Ramos (cell line): ENCODE data around the gene ZFP36L1.

ENCODE experiments used
- in situ Hi-C: fragments of 300-500 bp; cut with MboI; formaldehyde crosslinking; loops from one replicate; pipeline ENCODE4 v1.14.3; 2022; ENCODE audit warnings: low sequenced_read_pairs; ENCODE audit not compliant: unreplicated experiment

Gene ZFP36L1

GRCh38 chr14:68792979-68793733 is at the start of gene ZFP36L1:
Gene ZFP36L1 (minus strand): TSS chr14:68793067. CDS start chr14:68792938, 129 bp downstream.
- in situ Hi-C loops, result loop anchor here (5.0 to 10.0 kb wide), 2 partner anchors 106 to 518 kb away; no protein-coding TSS in a partner anchor

- in situ Hi-C loops, result no loop called here
Measured at GRCh38 chr14:68842298-68842697, 49.4 kb upstream of the ZFP36L1 start.

GRCh38 chr14:68841016-68841809 is 48.3 kb upstream of the ZFP36L1 start:
- in situ Hi-C loops, result no loop called here

GRCh38 chr14:68840454-68840853 is 47.6 kb upstream of the ZFP36L1 start:
- in situ Hi-C loops, result no loop called here

GRCh38 chr14:68836082-68836481 is 43.2 kb upstream of the ZFP36L1 start:
- in situ Hi-C loops, result no loop called here

GRCh38 chr14:68834816-68835215 is 41.9 kb upstream of the ZFP36L1 start:
- in situ Hi-C loops, result no loop called here

GRCh38 chr14:68828698-68829097 is 35.8 kb upstream of the ZFP36L1 start:
- in situ Hi-C loops, result loop anchor here (10.0 kb wide), 1 partner anchor 894 kb away; no protein-coding TSS in a partner anchor

GRCh38 chr14:68825729-68826128 is 32.9 kb upstream of the ZFP36L1 start:
- in situ Hi-C loops, result loop anchor here (10.0 kb wide), 1 partner anchor 891 kb away; no protein-coding TSS in a partner anchor

GRCh38 chr14:68824517-68825347 is 31.9 kb upstream of the ZFP36L1 start:
- in situ Hi-C loops, result loop anchor here (10.0 to 25.0 kb wide), 2 partner anchors 890 to 1212 kb away; partner anchors contain the start of genes ARG2 and PIGH

- in situ Hi-C loops, result loop anchor here (10.0 to 25.0 kb wide), 2 partner anchors 889 to 1212 kb away; partner anchors contain the start of genes ARG2 and PIGH
Measured at GRCh38 chr14:68824207-68824516, 31.3 kb upstream of the ZFP36L1 start.

- in situ Hi-C loops, result loop anchor here (10.0 to 25.0 kb wide), 2 partner anchors 889 to 1211 kb away; partner anchors contain the start of genes ARG2 and PIGH
Measured at GRCh38 chr14:68823434-68824206, 30.8 kb upstream of the ZFP36L1 start.

GRCh38 chr14:68822926-68823325 is 30.1 kb upstream of the ZFP36L1 start:
- in situ Hi-C loops, result loop anchor here (10.0 to 25.0 kb wide), 2 partner anchors 888 to 1211 kb away; partner anchors contain the start of genes ARG2 and PIGH

- in situ Hi-C loops, result loop anchor here (10.0 to 25.0 kb wide), 2 partner anchors 887 to 1210 kb away; partner anchors contain the start of genes ARG2 and PIGH
Measured at GRCh38 chr14:68822132-68822651, 29.3 kb upstream of the ZFP36L1 start.

- in situ Hi-C loops, result loop anchor here (10.0 to 25.0 kb wide), 2 partner anchors 886 to 1209 kb away; partner anchors contain the start of genes ARG2 and PIGH
Measured at GRCh38 chr14:68820999-68821683, 28.3 kb upstream of the ZFP36L1 start.

- in situ Hi-C loops, result loop anchor here (10.0 to 25.0 kb wide), 2 partner anchors 886 to 1208 kb away; partner anchors contain the start of genes ARG2 and PIGH
Measured at GRCh38 chr14:68820536-68820935, 27.7 kb upstream of the ZFP36L1 start.

- in situ Hi-C loops, result loop anchor here (10.0 to 25.0 kb wide), 2 partner anchors 885 to 1208 kb away; partner anchors contain the start of genes ARG2 and PIGH
Measured at GRCh38 chr14:68820119-68820518, 27.3 kb upstream of the ZFP36L1 start.

GRCh38 chr14:68819260-68819691 is 26.4 kb upstream of the ZFP36L1 start:
- in situ Hi-C loops, result loop anchor here (25.0 kb wide), 1 partner anchor 1207 kb away; the partner anchor contains the start of genes ARG2 and PIGH
